ENCODE results near the gene AP1M2.

Gene AP1M2

DNA sequence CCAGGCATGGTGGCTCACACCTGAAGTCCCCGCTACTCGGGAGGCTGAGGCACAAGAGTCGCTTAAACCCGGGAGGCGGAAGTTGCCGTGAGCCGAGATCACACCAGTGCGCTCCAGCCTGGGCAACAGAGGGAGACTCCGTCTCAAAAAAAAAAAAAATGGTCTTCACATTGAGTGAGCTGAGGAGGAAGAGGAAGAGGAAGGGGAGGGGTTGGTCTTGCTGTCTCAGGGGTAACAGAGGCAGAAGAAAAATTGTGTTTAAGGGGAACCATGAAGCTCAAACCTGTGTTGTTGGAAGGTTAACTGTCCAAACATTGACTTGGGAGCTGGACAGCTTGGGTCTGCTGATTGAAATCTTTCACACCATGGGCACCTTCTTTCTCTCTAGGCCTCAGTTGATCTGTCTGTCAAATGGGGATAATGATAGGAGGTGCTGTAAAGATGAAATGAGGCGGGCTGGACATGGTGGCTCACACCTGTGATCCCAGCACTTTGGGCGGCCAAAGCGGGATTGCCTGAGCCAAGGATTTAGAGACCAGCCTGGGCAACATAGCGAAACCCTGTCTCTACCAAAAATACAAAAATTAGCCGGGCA lies 28.4 kb upstream of the AP1M2 start:
- no peak for DNase-seq (ENCODE audit: low spot score)

GRCh38 chr19:10612499-10613119 lies 25.5 kb upstream of the AP1M2 start:
- TF ChIP-seq, protein P1, sequence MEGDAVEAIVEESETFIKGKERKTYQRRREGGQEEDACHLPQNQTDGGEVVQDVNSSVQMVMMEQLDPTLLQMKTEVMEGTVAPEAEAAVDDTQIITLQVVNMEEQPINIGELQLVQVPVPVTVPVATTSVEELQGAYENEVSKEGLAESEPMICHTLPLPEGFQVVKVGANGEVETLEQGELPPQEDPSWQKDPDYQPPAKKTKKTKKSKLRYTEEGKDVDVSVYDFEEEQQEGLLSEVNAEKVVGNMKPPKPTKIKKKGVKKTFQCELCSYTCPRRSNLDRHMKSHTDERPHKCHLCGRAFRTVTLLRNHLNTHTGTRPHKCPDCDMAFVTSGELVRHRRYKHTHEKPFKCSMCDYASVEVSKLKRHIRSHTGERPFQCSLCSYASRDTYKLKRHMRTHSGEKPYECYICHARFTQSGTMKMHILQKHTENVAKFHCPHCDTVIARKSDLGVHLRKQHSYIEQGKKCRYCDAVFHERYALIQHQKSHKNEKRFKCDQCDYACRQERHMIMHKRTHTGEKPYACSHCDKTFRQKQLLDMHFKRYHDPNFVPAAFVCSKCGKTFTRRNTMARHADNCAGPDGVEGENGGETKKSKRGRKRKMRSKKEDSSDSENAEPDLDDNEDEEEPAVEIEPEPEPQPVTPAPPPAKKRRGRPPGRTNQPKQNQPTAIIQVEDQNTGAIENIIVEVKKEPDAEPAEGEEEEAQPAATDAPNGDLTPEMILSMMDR (IDR thresholded peaks at IDR 0.05; ENCODE audit: extremely low read depth, insufficient read depth, missing control alignments), result no peak
- DNase-seq (ENCODE audit: low spot score), result no peak
- in situ Hi-C loops (cut with MboI; ENCODE audit: low pct_unique_long_range_greater_than_20kb, low sequenced_read_pairs, unreplicated experiment), result no loop called here

More for the DNA sequence above, 28.4 kb upstream of the AP1M2 start:
- TF ChIP-seq, protein P1 (IDR thresholded peaks at IDR 0.05; ENCODE audit: extremely low read depth, insufficient read depth, missing control alignments), result no peak
- in situ Hi-C loops (cut with MboI; ENCODE audit: low pct_unique_long_range_greater_than_20kb, low sequenced_read_pairs, unreplicated experiment), result no loop called here

GRCh38 chr19:10611907-10612306 lies 24.8 kb upstream of the AP1M2 start:
- DNase-seq (ENCODE audit: low spot score), result no peak
- in situ Hi-C loops (cut with MboI; ENCODE audit: low pct_unique_long_range_greater_than_20kb, low sequenced_read_pairs, unreplicated experiment), result no loop called here
- TF ChIP-seq, protein P1 (IDR thresholded peaks at IDR 0.05; ENCODE audit: extremely low read depth, insufficient read depth, missing control alignments), result no peak

GRCh38 chr19:10604460-10604980 lies 17.4 kb upstream of the AP1M2 start:
- in situ Hi-C loops (cut with MboI; ENCODE audit: low pct_unique_long_range_greater_than_20kb, low sequenced_read_pairs, unreplicated experiment), result no loop called here
- TF ChIP-seq, protein P1 (IDR thresholded peaks at IDR 0.05; ENCODE audit: extremely low read depth, insufficient read depth, missing control alignments), result no peak
- DNase-seq (ENCODE audit: low spot score), result peak; percentile 68

GRCh38 chr19:10603873-10604459 lies 16.9 kb upstream of the AP1M2 start:
- DNase-seq (ENCODE audit: low spot score), result peak; percentile 69
- in situ Hi-C loops (cut with MboI; ENCODE audit: low pct_unique_long_range_greater_than_20kb, low sequenced_read_pairs, unreplicated experiment), result no loop called here
- TF ChIP-seq, protein P1 (IDR thresholded peaks at IDR 0.05; ENCODE audit: extremely low read depth, insufficient read depth, missing control alignments), result no peak

DNA sequence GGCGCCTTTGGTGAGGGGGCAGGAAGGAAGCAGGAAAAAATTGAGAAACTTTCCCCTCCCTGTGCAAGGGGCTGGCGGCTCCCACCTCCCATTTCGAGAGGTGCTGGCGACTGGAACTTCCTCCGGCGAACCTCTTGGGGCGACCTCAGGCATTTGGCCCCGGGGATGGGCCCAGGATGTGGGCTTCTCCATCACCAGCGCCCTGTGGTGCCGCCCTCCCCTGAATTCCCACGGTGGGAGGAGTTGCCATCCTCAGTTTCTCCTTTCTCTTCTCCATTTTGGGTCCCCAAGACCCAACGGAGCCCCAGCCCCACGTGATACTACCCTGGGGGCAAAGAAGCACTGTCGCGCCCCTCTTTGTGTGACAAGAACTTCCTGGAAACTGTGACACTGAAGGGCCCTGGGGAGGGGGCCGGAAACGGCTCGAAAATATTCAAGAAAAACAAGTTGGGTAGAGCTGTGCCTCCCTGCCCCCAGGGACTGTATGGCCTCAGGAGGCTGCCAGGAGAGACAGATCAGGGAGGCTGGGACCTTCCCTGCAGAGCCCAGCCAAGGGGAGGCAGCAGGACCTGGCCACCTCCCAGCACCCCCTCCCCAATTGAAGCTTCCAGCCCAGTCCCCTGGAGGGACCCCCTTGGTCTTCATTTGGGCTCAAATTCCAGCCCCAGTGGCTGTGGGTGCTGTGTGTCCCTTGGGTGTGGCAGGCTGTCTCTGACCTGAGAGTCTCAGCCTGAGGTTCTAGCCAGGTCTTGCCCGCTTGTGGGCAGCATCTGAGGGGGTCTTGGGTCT lies 16.2 kb upstream of the AP1M2 start:
- peak; percentile 73 for DNase-seq (ENCODE audit: low spot score)
- TF ChIP-seq, protein P1 (IDR thresholded peaks at IDR 0.05; ENCODE audit: extremely low read depth, insufficient read depth, missing control alignments), result no peak
- in situ Hi-C loops (cut with MboI; ENCODE audit: low pct_unique_long_range_greater_than_20kb, low sequenced_read_pairs, unreplicated experiment), result no loop called here

Data from GM13977 (cell line).